Smooth muscle cell (in vitro differentiated cells): ENCODE results near the gene BMP7. TPM values are rescaled to one million over a fixed set of nuclear protein-coding genes. Genes with fewer than 3 reads are reported as not detected.
A peak's percentile ranks its signal among the peaks of the same experiment; 100 is the strongest.

ENCODE experiments used
- DNase-seq: peaks from one replicate; lab custom pipeline; 2025; ENCODE audit not compliant: unreplicated experiment; lab: John Stamatoyannopoulos, UW
- H2AFZ ChIP-seq: fragments of 200-600 bp; sonication (generic); 2 replicates; pipeline ENCODE4 v1.6.0; 2016; ENCODE audit warnings: antibody characterized with exemption, low read depth, mild to moderate bottlenecking
- H3F3A ChIP-seq: fragments of 200-600 bp; sonication (generic); 2 replicates; pipeline ENCODE4 v1.6.0; 2017; ENCODE audit warnings: antibody characterized with exemption, low read depth
- H3K27ac ChIP-seq: fragments of 200-600 bp; sonication (generic); 2 replicates; pipeline ENCODE4 v1.5.1; 2016; ENCODE audit warnings: low read depth, mild to moderate bottlenecking
- H3K27me3 ChIP-seq: fragments of 200-600 bp; sonication (generic); 2 replicates; pipeline ENCODE4 v1.6.1; 2016; ENCODE audit warnings: low read depth, mild to moderate bottlenecking
- H3K36me3 ChIP-seq: fragments of 200-600 bp; sonication (generic); 2 replicates; pipeline ENCODE4 v1.5.1; 2016; ENCODE audit warnings: low read depth
- H3K4me1 ChIP-seq: fragments of 200-600 bp; sonication (generic); 2 replicates; pipeline ENCODE4 v1.5.1; 2016; ENCODE audit warnings: low read depth
- H3K4me2 ChIP-seq: fragments of 200-600 bp; sonication (generic); 2 replicates; pipeline ENCODE4 v1.6.0; 2016; ENCODE audit warnings: mild to moderate bottlenecking
- H3K4me3 ChIP-seq: fragments of 200-600 bp; sonication (generic); 2 replicates; pipeline ENCODE4 v1.5.1; 2016; ENCODE audit warnings: mild to moderate bottlenecking
- H3K79me2 ChIP-seq: fragments of 200-600 bp; sonication (generic); 2 replicates; pipeline ENCODE4 v1.6.0; 2016; ENCODE audit warnings: low read depth, mild to moderate bottlenecking
- H3K9ac ChIP-seq: fragments of 200-600 bp; sonication (generic); 2 replicates; pipeline ENCODE4 v1.6.0; 2016; ENCODE audit warnings: low read depth
- H3K9me3 ChIP-seq: fragments of 200-600 bp; sonication (generic); replicated peaks from 2 replicates; pipeline ENCODE4 v1.5.1; 2016; ENCODE audit warnings: low read depth
- H4K20me1 ChIP-seq: fragments of 200-600 bp; sonication (generic); 2 replicates; pipeline ENCODE4 v1.6.0; 2016; ENCODE audit warnings: low read depth
- CTCF ChIP-seq: fragments of 200-600 bp; sonication (generic); IDR thresholded peaks from 2 replicates; pipeline ENCODE4 v1.5.1; 2017; ENCODE audit warnings: borderline replicate concordance, mild to moderate bottlenecking, antibody characterized with exemption; ENCODE audit not compliant: insufficient read depth, poor library complexity, severe bottlenecking
- WGBS: methylation state at CpG from one replicate; pipeline ENCODE4 v1.1.7; 2016; ENCODE audit warnings: low lambda C conversion rate; 5-methylcytosine and 5-hydroxymethylcytosine counted together
- polyA plus RNA-seq: library from polyadenylated mRNA; unstranded; fragments of >200 nt; fragmentation: Nextera tagmentation; extraction: Ambion mirVana; gene quantifications from 2 replicates; pipeline ENCODE4 v1.2.1, GENCODE V29; 2016
- total RNA-seq: library from RNA; depleted of rRNA; stranded (reverse); fragments of >200 nt; gene quantifications from 2 replicates; pipeline ENCODE4 v1.2.3, GENCODE V29; 2014

BMP7 gene
- total and polyA plus RNA-seq, 2 experiments from 2014 or later, result 18.1 to 28.3 TPM

DNA sequence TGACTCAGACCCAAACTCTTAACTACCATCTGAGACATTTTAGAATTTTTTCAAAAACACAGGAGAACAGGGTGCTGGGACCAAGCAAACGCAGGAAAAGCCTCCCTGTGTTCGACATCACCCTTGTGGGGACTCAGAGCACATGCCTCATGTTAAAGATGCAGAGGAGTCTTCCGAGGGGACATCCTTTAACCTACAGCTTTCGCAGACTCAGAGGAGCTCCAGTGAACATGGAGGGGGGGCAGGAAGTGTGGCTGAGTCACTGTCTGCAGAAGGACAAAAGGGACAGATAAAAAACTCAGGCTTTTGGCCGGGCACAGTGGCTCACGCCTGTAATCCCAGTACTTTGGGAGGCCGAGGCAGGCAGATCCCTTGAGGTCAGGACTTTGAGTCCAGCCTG lies 15.1 kb downstream of the BMP7 start:
- no peaks in the 10 kb centered on the region for H4K20me1 ChIP-seq
- H3K27ac ChIP-seq, result peak overlapping the region; percentile 76
- H3K4me3 ChIP-seq, result no peak overlapping the region
- TF ChIP-seq CTCF, result no peak
- no peak for DNase-seq
- peak overlapping the region; percentile 74 for H3K4me2 ChIP-seq
- 4% methylated on average over 7 of the region's 7 CpGs for WGBS
- H3K4me1 ChIP-seq, result peaks cover 12% of the 10 kb centered on the region
- no peaks in the 10 kb centered on the region for H3K36me3 ChIP-seq
- H3K79me2 ChIP-seq, result peaks cover 55% of the 10 kb centered on the region
- peak overlapping the region; percentile 5 for H2AFZ ChIP-seq
- H3K9me3 ChIP-seq, result no peaks in the 10 kb centered on the region
- no peaks in the 10 kb centered on the region for H3K27me3 ChIP-seq
- H3F3A ChIP-seq, result peaks cover 15% of the 10 kb centered on the region
- H3K9ac ChIP-seq, result no peak overlapping the region

- peaks cover 55% of the 10 kb centered on the region for H3K79me2 ChIP-seq
- no peak for TF ChIP-seq CTCF
Measured at GRCh38 chr20:57250607-57251343, 15.7 kb downstream of the BMP7 start.

GRCh38 chr20:57249772-57250171 lies 16.7 kb downstream of the BMP7 start:
- Histone ChIP-seq H3K27me3 (no peaks in the 10 kb centered on the region), H3K4me3 (no peak overlapping the region), H3K9ac (no peak overlapping the region), H3K9me3 (no peaks in the 10 kb centered on the region), H3K36me3 (no peaks in the 10 kb centered on the region), H2AFZ (no peak overlapping the region), H3K4me1 (peaks cover 12% of the 10 kb centered on the region), H4K20me1 (no peaks in the 10 kb centered on the region), H3K27ac (no peak overlapping the region), H3F3A (peaks cover 15% of the 10 kb centered on the region), H3K79me2 (peaks cover 56% of the 10 kb centered on the region), H3K4me2 (no peak overlapping the region)
- no peak for TF ChIP-seq CTCF
- WGBS, result 98% methylated on average over 3 of the region's 3 CpGs
- no peak for DNase-seq

More at GRCh38 chr20:57250607-57251343, 15.7 kb downstream of the BMP7 start:
- Histone ChIP-seq H3K27ac (peak overlapping the region; percentile 76), H3F3A (peaks cover 15% of the 10 kb centered on the region), H3K4me3 (no peak overlapping the region), H3K36me3 (no peaks in the 10 kb centered on the region), H3K4me2 (peak overlapping the region; percentile 74), H2AFZ (peak overlapping the region; percentile 5), H3K4me1 (peaks cover 12% of the 10 kb centered on the region), H3K27me3 (no peaks in the 10 kb centered on the region), H3K9ac (no peak overlapping the region), H4K20me1 (no peaks in the 10 kb centered on the region), H3K9me3 (no peaks in the 10 kb centered on the region)
- DNase-seq, result no peak
- 31% methylated on average over 15 of the region's 15 CpGs for WGBS

GRCh38 chr20:57249073-57249472 lies 17.4 kb downstream of the BMP7 start:
- no peak overlapping the region for H3K4me3 ChIP-seq
- H3K79me2 ChIP-seq, result peaks cover 53% of the 10 kb centered on the region
- no peak overlapping the region for H3K27ac ChIP-seq
- H3K27me3 ChIP-seq, result no peaks in the 10 kb centered on the region
- WGBS, result 94% methylated on average over 5 of the region's 5 CpGs
- no peak overlapping the region for H3K4me2 ChIP-seq
- H3K36me3 ChIP-seq, result no peaks in the 10 kb centered on the region
- H4K20me1 ChIP-seq, result no peaks in the 10 kb centered on the region
- H3K9ac ChIP-seq, result no peak overlapping the region
- no peaks in the 10 kb centered on the region for H3K9me3 ChIP-seq
- H3K4me1 ChIP-seq, result peaks cover 12% of the 10 kb centered on the region
- no peak for TF ChIP-seq CTCF
- H2AFZ ChIP-seq, result no peak overlapping the region
- H3F3A ChIP-seq, result peaks cover 15% of the 10 kb centered on the region
- no peak for DNase-seq
